Astrocyte (in vitro differentiated cells and primary cell): ENCODE data around the gene USP32. TPM values are rescaled to one million over a fixed set of nuclear protein-coding genes. Genes with fewer than 3 reads are reported as not detected.
"Not testable (repeated sequence)": the region's sequence is repeated elsewhere in the genome, so short reads cannot be mapped to it uniquely, and the experiment has no call there.

ENCODE experiments used
- DNase-seq: peaks from one replicate; pipeline ENCODE4 v3.0.0-alpha.2; 2010; ENCODE audit warnings: low read depth
- FAIRE-seq: peaks from 2 replicates; lab custom pipeline; 2011; peaks lifted over from hg19 to GRCh38; lab: Jason Lieb, UNC
- H2AFZ ChIP-seq: 2 replicates; pipeline ENCODE4 v1.6.0; 2012; ENCODE audit warnings: low read depth, low read length, inconsistent platforms
- H3K27ac ChIP-seq: 2 replicates; pipeline ENCODE4 v1.5.1; 2011; ENCODE audit warnings: low read depth, low read length, inconsistent platforms
- H3K27me3 ChIP-seq: 2 replicates; pipeline ENCODE4 v1.6.0; 2011; ENCODE audit warnings: low read length, inconsistent platforms; ENCODE audit not compliant: insufficient read depth
- H3K36me3 ChIP-seq: 2 replicates; pipeline ENCODE4 v1.5.1; 2011; ENCODE audit warnings: low read length, inconsistent platforms; ENCODE audit not compliant: insufficient read depth
- H3K4me1 ChIP-seq: 2 replicates; pipeline ENCODE4 v1.5.1; 2011; ENCODE audit warnings: low read length, inconsistent platforms; ENCODE audit not compliant: insufficient read depth
- H3K4me2 ChIP-seq: 2 replicates; pipeline ENCODE4 v1.6.0; 2012; ENCODE audit warnings: low read length, inconsistent platforms
- H3K4me3 ChIP-seq: 2 replicates; pipeline ENCODE4 v1.5.1; 2011; ENCODE audit warnings: low read depth, mild to moderate bottlenecking, low read length, inconsistent platforms; ENCODE audit not compliant: insufficient read depth
- H3K79me2 ChIP-seq: 2 replicates; pipeline ENCODE4 v1.6.0; 2012; ENCODE audit warnings: mild to moderate bottlenecking, low read length, inconsistent platforms; ENCODE audit not compliant: insufficient read depth
- H3K9ac ChIP-seq: 2 replicates; pipeline ENCODE4 v1.6.0; 2012; ENCODE audit warnings: mild to moderate bottlenecking, low read length, inconsistent platforms
- H3K9me3 ChIP-seq: 2 replicates; pipeline ENCODE4 v1.5.1; 2012; ENCODE audit warnings: low read depth, mild to moderate bottlenecking, low read length, inconsistent platforms; ENCODE audit not compliant: insufficient read depth
- H4K20me1 ChIP-seq: 2 replicates; pipeline ENCODE4 v1.6.0; 2012; ENCODE audit warnings: low read length, inconsistent platforms; ENCODE audit not compliant: insufficient read depth
- H3K27ac Mint-ChIP-seq: one replicate; pipeline ENCODE4 v1.8.0; 2021; ENCODE audit warnings: mild to moderate bottlenecking, mixed read lengths; ENCODE audit not compliant: unreplicated experiment
- H3K27me3 Mint-ChIP-seq: one replicate; pipeline ENCODE4 v1.8.0; 2021; ENCODE audit warnings: low read depth, mixed read lengths; ENCODE audit not compliant: unreplicated experiment
- H3K36me3 Mint-ChIP-seq: one replicate; pipeline ENCODE4 v1.8.0; 2021; ENCODE audit warnings: low read depth, mixed read lengths; ENCODE audit not compliant: unreplicated experiment
- H3K4me1 Mint-ChIP-seq: one replicate; pipeline ENCODE4 v1.8.0; 2021; ENCODE audit warnings: low read depth, mixed read lengths; ENCODE audit not compliant: unreplicated experiment
- H3K4me3 Mint-ChIP-seq: one replicate; pipeline ENCODE4 v1.8.0; 2021; ENCODE audit warnings: mild to moderate bottlenecking, moderate library complexity, mixed read lengths; ENCODE audit not compliant: unreplicated experiment
- H3K9me3 Mint-ChIP-seq: one replicate; pipeline ENCODE4 v1.8.0; 2021; ENCODE audit warnings: mild to moderate bottlenecking, mixed read lengths; ENCODE audit not compliant: unreplicated experiment
- CTCF ChIP-seq: IDR thresholded peaks from 2 replicates; pipeline ENCODE4 v1.5.1; 2011; ENCODE audit warnings: low read depth, mild to moderate bottlenecking, inconsistent platforms, low read length, moderate library complexity; ENCODE audit not compliant: insufficient read depth
- EZH2 ChIP-seq: IDR thresholded peaks from 2 replicates; pipeline ENCODE4 v1.6.1; 2012; ENCODE audit warnings: mild to moderate bottlenecking, low read length, inconsistent platforms; ENCODE audit not compliant: insufficient read depth
- total RNA-seq: library from RNA; stranded (reverse); gene quantifications from 2 replicates; pipeline ENCODE4 v1.2.1, GENCODE V29; 2021

USP32 gene
- total RNA-seq, 1 donor from 2014 or later, result 40.2 TPM

- Histone ChIP-seq H3K27ac (no peak overlapping the region), H3K9ac (no peak overlapping the region), H3K9me3 (no peaks in the 10 kb centered on the region), H3K27me3 (no peaks in the 10 kb centered on the region), H3K36me3 (peaks cover 20% of the 10 kb centered on the region), H3K4me1 (no peaks in the 10 kb centered on the region), H3K79me2 (no peaks in the 10 kb centered on the region), H3K4me3 (no peak overlapping the region), H2AFZ (no peak overlapping the region), H3K4me2 (no peak overlapping the region), H4K20me1 (no peaks in the 10 kb centered on the region)
- H3K4me1 Mint-ChIP-seq, result no peaks in the 10 kb centered on the region
- no peak for DNase-seq
- TF ChIP-seq CTCF, result no peak
- no peak for TF ChIP-seq EZH2
- no peak overlapping the region for H3K27ac Mint-ChIP-seq
- H3K27me3 Mint-ChIP-seq, result no peaks in the 10 kb centered on the region
- no peak overlapping the region for H3K4me3 Mint-ChIP-seq
- no peaks in the 10 kb centered on the region for H3K9me3 Mint-ChIP-seq
- H3K36me3 Mint-ChIP-seq, result peaks cover 15% of the 10 kb centered on the region
- FAIRE-seq, result no peak
Observed at GRCh38 chr17:60193482-60193881, 198.5 kb downstream of the USP32 start.

GRCh38 chr17:60193032-60193431 lies 198.9 kb downstream of the USP32 start:
- peaks cover 15% of the 10 kb centered on the region for H3K36me3 Mint-ChIP-seq
- H4K20me1 ChIP-seq, DNase-seq, H3K27ac Mint-ChIP-seq, H3K4me1 Mint-ChIP-seq, H3K4me3 ChIP-seq, H2AFZ ChIP-seq, H3K79me2 ChIP-seq, H3K9ac ChIP-seq, H3K27ac ChIP-seq, H3K27me3 ChIP-seq, H3K9me3 ChIP-seq, FAIRE-seq, H3K4me1 ChIP-seq, H3K4me2 ChIP-seq, H3K9me3 Mint-ChIP-seq, H3K4me3 Mint-ChIP-seq, H3K27me3 Mint-ChIP-seq: not testable (repeated sequence)
- H3K36me3 ChIP-seq, result peaks cover 16% of the 10 kb centered on the region

GRCh38 chr17:60190032-60190431 lies 201.9 kb downstream of the USP32 start:
- not testable (repeated sequence) for H3K9me3 ChIP-seq, H3K9me3 Mint-ChIP-seq, H3K4me1 ChIP-seq, H3K4me2 ChIP-seq, H3K27me3 ChIP-seq, H3K9ac ChIP-seq, H4K20me1 ChIP-seq, H3K27ac Mint-ChIP-seq, H2AFZ ChIP-seq, DNase-seq, H3K4me3 ChIP-seq, H3K4me3 Mint-ChIP-seq, H3K27ac ChIP-seq, FAIRE-seq, H3K27me3 Mint-ChIP-seq, H3K79me2 ChIP-seq, H3K4me1 Mint-ChIP-seq
- H3K36me3 Mint-ChIP-seq, result peaks cover 12% of the 10 kb centered on the region
- peaks cover 12% of the 10 kb centered on the region for H3K36me3 ChIP-seq

- Mint-ChIP-seq H3K4me1 (no peaks in the 10 kb centered on the region), H3K27ac (no peak overlapping the region), H3K9me3 (no peaks in the 10 kb centered on the region), H3K27me3 (no peaks in the 10 kb centered on the region), H3K36me3 (peaks cover 10% of the 10 kb centered on the region), H3K4me3 (no peak overlapping the region)
- H4K20me1 ChIP-seq, result no peaks in the 10 kb centered on the region
- H3K4me1 ChIP-seq, result no peaks in the 10 kb centered on the region
- peaks cover 16% of the 10 kb centered on the region for H3K36me3 ChIP-seq
- H2AFZ ChIP-seq, result no peak overlapping the region
- no peak for DNase-seq
- H3K9me3 ChIP-seq, result no peaks in the 10 kb centered on the region
- no peak overlapping the region for H3K27ac ChIP-seq
- no peak for FAIRE-seq
- TF ChIP-seq CTCF (no peak), EZH2 (no peak)
- no peak overlapping the region for H3K9ac ChIP-seq
- no peaks in the 10 kb centered on the region for H3K79me2 ChIP-seq
- H3K4me3 ChIP-seq, result no peak overlapping the region
- H3K4me2 ChIP-seq, result no peak overlapping the region
- H3K27me3 ChIP-seq, result no peaks in the 10 kb centered on the region
Observed at GRCh38 chr17:60188759-60189158, 203.2 kb downstream of the USP32 start.
